ENCODE data around the gene ZNF532.

The ZNF532 gene

GRCh38 chr18:58955738-58956137, 91.1 kb downstream of the ZNF532 start:
- Histone ChIP-seq H3K36me3 (ENCODE audit: insufficient read depth, low read length) (no peaks in the 10 kb centered on the region), H2AFZ (ENCODE audit: low read length) (no peak overlapping the region), H3K9me2 (replicated peaks; ENCODE audit: low read depth, low read length) (no peaks in the 10 kb centered on the region)

GRCh38 chr18:58958628-58959027, 94.0 kb downstream of the ZNF532 start:
- Histone ChIP-seq H4K20me1 (ENCODE audit: insufficient read depth, low read length, poor library complexity, severe bottlenecking) (no peaks in the 10 kb centered on the region), H3K4me3 (ENCODE audit: low read length, poor library complexity, severe bottlenecking) (no peak overlapping the region), H3K9me3 (ENCODE audit: insufficient read depth, low read depth, low read length) (no peaks in the 10 kb centered on the region), H3K79me2 (ENCODE audit: insufficient read depth, low read length) (no peaks in the 10 kb centered on the region), H3K9me2 (replicated peaks; ENCODE audit: low read depth, low read length) (no peaks in the 10 kb centered on the region), H3K27me3 (ENCODE audit: insufficient read depth, low read length, poor library complexity, severe bottlenecking) (no peaks in the 10 kb centered on the region), H2AFZ (ENCODE audit: low read length) (no peak overlapping the region), H3K4me2 (ENCODE audit: low read depth, low read length, poor library complexity, severe bottlenecking) (no peak overlapping the region), H3K9ac (ENCODE audit: low read depth, low read length, poor library complexity, severe bottlenecking) (no peak overlapping the region), H3K4me1 (ENCODE audit: insufficient read depth, low read length, poor library complexity, severe bottlenecking) (no peaks in the 10 kb centered on the region), H3F3A (ENCODE audit: low read depth) (no peaks in the 10 kb centered on the region), H3K36me3 (ENCODE audit: insufficient read depth, low read length) (no peaks in the 10 kb centered on the region)
- TF ChIP-seq EZH2phosphoT487 (IDR thresholded peaks at IDR 0.05; ENCODE audit: borderline replicate concordance) (no peak), CTCF (conservative IDR thresholded peaks at IDR 0.05; ENCODE audit: low read length) (no peak)

More at GRCh38 chr18:58955738-58956137, 91.1 kb downstream of the ZNF532 start:
- Histone ChIP-seq H3K9me3 (ENCODE audit: insufficient read depth, low read depth, low read length) (no peaks in the 10 kb centered on the region), H3F3A (ENCODE audit: low read depth) (no peaks in the 10 kb centered on the region), H3K4me1 (ENCODE audit: insufficient read depth, low read length, poor library complexity, severe bottlenecking) (no peaks in the 10 kb centered on the region), H3K79me2 (ENCODE audit: insufficient read depth, low read length) (no peaks in the 10 kb centered on the region), H4K20me1 (ENCODE audit: insufficient read depth, low read length, poor library complexity, severe bottlenecking) (no peaks in the 10 kb centered on the region), H3K4me3 (ENCODE audit: low read length, poor library complexity, severe bottlenecking) (no peak overlapping the region), H3K27me3 (ENCODE audit: insufficient read depth, low read length, poor library complexity, severe bottlenecking) (no peaks in the 10 kb centered on the region), H3K4me2 (ENCODE audit: low read depth, low read length, poor library complexity, severe bottlenecking) (no peak overlapping the region), H3K9ac (ENCODE audit: low read depth, low read length, poor library complexity, severe bottlenecking) (no peak overlapping the region)
- no peak for TF ChIP-seq EZH2phosphoT487 (IDR thresholded peaks at IDR 0.05; ENCODE audit: borderline replicate concordance)
- TF ChIP-seq CTCF (conservative IDR thresholded peaks at IDR 0.05; ENCODE audit: low read length) = no peak

- Histone ChIP-seq H3K9me3 (ENCODE audit: insufficient read depth, low read depth, low read length) (no peaks in the 10 kb centered on the region), H3K9ac (ENCODE audit: low read depth, low read length, poor library complexity, severe bottlenecking) (no peak overlapping the region), H3K4me2 (ENCODE audit: low read depth, low read length, poor library complexity, severe bottlenecking) (no peak overlapping the region), H3K27me3 (ENCODE audit: insufficient read depth, low read length, poor library complexity, severe bottlenecking) (no peaks in the 10 kb centered on the region), H3K4me3 (ENCODE audit: low read length, poor library complexity, severe bottlenecking) (no peak overlapping the region), H3F3A (ENCODE audit: low read depth) (no peaks in the 10 kb centered on the region), H2AFZ (ENCODE audit: low read length) (no peak overlapping the region), H3K79me2 (ENCODE audit: insufficient read depth, low read length) (no peaks in the 10 kb centered on the region), H3K4me1 (ENCODE audit: insufficient read depth, low read length, poor library complexity, severe bottlenecking) (no peaks in the 10 kb centered on the region), H3K9me2 (replicated peaks; ENCODE audit: low read depth, low read length) (no peaks in the 10 kb centered on the region), H4K20me1 (ENCODE audit: insufficient read depth, low read length, poor library complexity, severe bottlenecking) (no peaks in the 10 kb centered on the region), H3K36me3 (ENCODE audit: insufficient read depth, low read length) (no peaks in the 10 kb centered on the region)
- TF ChIP-seq CTCF (conservative IDR thresholded peaks at IDR 0.05; ENCODE audit: low read length) (no peak), EZH2phosphoT487 (IDR thresholded peaks at IDR 0.05; ENCODE audit: borderline replicate concordance) (no peak)
Measured at GRCh38 chr18:58960508-58960907, 95.8 kb downstream of the ZNF532 start.
